Sigmoid colon (tissue), 4 donors: ENCODE measurements around the gene CCL23.

ENCODE experiments used
- EP300 ChIP-seq, 4 donors: sonication (generic); formaldehyde crosslinking; IDR thresholded peaks; one replicate each; pipeline ENCODE4 v1.6.1; 2017; ENCODE audit warnings: antibody characterized with exemption in 4 of 4
- POLR2A ChIP-seq, 2 donors: fragments of 450-650 bp; IDR thresholded peaks; one replicate each; pipeline ENCODE4 v1.6.1; 2016; ENCODE audit warnings: antibody characterized with exemption in 2 of 2, mild to moderate bottlenecking in 2 of 2, moderate library complexity in 2 of 2
- POLR2AphosphoS5 ChIP-seq, 4 donors: sonication (generic); formaldehyde crosslinking; IDR thresholded peaks; one replicate each; pipeline ENCODE4 v1.6.1; 2017; ENCODE audit warnings: antibody characterized with exemption in 4 of 4
- TF ChIP-seq, protein P1 (sequence below), 4 experiments: fragments of 450-650 bp in 3 of 4; fragments of 200-600 bp in 1 of 4; IDR thresholded peaks; one replicate each; pipeline ENCODE4 v1.5.1; 2016 to 2019; ENCODE audit warnings: antibody characterized with exemption in 4 of 4, mild to moderate bottlenecking in 3 of 4, moderate library complexity in 2 of 4

DNA sequence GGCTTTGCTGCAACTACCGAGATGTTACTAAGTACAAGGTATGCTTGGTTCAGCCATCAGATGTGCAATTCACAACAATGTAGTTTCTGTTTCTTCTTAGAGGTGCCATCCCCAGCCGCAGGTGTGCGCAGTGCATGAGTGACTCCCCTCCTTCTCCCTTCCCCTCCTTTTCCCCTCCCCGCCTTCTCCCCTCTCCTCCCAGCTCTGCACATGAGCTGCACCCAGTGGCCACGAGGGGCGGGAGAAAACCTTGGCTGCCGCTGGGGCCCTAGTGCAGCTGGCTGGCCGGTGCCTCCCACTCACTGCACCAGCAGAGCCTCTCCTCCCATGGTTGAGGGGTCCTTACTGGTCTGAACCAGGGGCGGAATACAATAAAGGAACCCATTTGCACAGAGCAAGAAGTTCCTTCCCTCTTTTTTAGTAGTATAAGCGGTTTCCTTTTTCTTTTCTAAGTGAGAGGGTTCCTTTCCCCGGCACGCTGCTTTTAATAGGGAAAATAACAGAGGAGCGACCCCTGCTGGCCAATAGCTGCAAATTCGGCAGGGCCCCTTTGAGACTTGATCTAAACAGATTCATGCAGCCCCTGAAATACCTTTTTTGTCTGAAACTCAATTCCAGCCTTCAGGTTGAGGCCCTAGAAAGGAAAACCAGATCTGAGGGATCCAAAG, 8.6 kb downstream of the CCL23 start:
- no peak for TF ChIP-seq POLR2AphosphoS5 (IDR thresholded peaks at IDR 0.05)
- TF ChIP-seq, protein P1, sequence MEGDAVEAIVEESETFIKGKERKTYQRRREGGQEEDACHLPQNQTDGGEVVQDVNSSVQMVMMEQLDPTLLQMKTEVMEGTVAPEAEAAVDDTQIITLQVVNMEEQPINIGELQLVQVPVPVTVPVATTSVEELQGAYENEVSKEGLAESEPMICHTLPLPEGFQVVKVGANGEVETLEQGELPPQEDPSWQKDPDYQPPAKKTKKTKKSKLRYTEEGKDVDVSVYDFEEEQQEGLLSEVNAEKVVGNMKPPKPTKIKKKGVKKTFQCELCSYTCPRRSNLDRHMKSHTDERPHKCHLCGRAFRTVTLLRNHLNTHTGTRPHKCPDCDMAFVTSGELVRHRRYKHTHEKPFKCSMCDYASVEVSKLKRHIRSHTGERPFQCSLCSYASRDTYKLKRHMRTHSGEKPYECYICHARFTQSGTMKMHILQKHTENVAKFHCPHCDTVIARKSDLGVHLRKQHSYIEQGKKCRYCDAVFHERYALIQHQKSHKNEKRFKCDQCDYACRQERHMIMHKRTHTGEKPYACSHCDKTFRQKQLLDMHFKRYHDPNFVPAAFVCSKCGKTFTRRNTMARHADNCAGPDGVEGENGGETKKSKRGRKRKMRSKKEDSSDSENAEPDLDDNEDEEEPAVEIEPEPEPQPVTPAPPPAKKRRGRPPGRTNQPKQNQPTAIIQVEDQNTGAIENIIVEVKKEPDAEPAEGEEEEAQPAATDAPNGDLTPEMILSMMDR (IDR thresholded peaks at IDR 0.05) = no peak
- TF ChIP-seq POLR2A (IDR thresholded peaks at IDR 0.05) = no peak
- no peak for TF ChIP-seq EP300 (IDR thresholded peaks at IDR 0.05)
